Activated naive CD4-positive, alpha-beta T cell treated with anti-CD3 and anti-CD28 coated beads, Interleukin-2, amount 10 ng/mL, durations not matched to agents 5 hours and 36 hours (primary cell): ENCODE measurements around the gene ZNF883. TPM values are rescaled to one million over a fixed set of nuclear protein-coding genes. Genes with fewer than 3 reads are reported as not detected.

Experiments used
- total RNA-seq, 2 experiments: library from RNA; stranded (reverse); gene quantifications; one replicate each; pipeline ENCODE4 v1.2.3, GENCODE V29; 2021

ZNF883 gene
- total RNA-seq, result under 1 TPM; 0.55 to 0.60 TPM

DNA sequence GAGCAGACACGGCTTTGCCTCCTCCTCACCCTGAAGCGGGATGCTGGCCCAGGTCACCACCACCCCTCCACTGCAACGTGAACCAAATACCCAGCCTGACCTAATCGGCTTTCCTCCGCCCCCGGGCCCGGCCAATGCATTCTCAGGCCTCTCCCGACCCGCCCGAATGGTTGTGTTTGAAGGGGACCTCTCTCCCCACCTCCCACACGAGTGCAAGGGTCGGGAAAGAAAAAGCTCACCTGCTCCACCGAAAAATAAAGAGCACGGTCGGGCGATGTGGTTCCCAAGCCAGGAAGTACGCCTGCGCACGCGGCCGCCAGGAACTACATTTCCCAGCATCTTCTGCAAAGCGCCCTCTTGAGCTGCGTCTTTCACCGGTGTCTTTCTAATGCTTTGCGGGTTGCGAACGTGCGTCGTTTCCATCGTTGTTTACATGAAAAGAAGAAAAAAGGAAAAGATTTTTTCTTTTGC is at the start of gene ZNF883:
Gene ZNF883, minus strand, starts transcription at position 282 of the 471 bp plus-strand sequence.

DNA sequence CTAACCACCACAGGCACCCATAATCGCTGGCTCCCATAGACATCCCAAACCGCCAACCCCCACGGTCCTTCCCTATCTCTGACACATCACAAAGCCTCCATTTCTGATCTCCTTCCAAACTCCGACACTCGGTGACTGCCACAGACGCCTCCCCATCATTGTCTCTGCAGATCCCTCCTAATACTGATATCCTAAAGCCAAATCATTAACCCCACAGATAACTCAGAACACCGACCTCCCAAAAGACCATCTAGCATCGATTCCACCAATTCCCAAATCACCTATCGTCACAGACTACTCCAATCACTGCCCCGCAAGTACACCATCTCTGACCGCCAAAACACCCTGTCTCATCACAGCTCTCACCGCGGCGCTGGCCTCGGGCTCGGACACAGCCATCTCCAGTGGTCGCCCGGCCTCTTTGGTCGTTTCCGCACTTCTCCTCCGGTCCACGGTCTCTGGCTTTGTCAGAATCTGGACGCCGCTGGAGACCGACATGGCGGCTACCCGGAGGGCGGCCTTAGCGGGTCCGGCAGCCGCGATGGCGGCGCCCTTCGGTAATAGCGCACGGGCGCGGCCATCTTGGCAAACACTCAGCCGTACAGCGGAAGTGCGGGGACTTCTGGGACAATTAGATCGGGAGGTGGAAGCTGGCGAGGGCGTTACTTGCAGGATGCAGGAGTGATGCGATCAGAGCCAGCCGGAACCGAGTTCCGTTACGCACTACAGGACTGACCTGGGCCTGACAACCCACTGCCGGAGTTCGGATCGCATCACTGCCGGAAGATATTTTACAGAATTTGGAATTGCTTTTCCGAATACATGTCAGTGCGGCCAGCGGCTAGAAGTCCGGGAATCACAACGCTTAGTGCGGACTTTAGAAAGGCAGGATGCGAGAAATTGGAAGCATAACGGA is 44.5 kb upstream of the ZNF883 start, which contains the start of gene ZFP37:
Gene ZFP37, minus strand, starts transcription at position 534 of the 916 bp plus-strand sequence. Its CDS starts 36 bp downstream, at position 498.

Other genes with a start within 250 kb of the ZNF883 start
- gene SLC46A2, start 121.3 kb downstream of the ZNF883 start, total RNA-seq, result not detected
- under 1 TPM; 0.87 to 0.98 TPM for gene ZFP37, start 44.5 kb upstream of the ZNF883 start, total RNA-seq
- 1 to 10 TPM; 3.4 to 3.5 TPM for gene SLC31A2, start 138.8 kb upstream of the ZNF883 start, total RNA-seq
- 10 to 100 TPM; 34.7 to 35.4 TPM for gene FKBP15, start 209.1 kb upstream of the ZNF883 start, total RNA-seq
- 1 to 10 TPM; 7.7 to 7.8 TPM for gene SLC31A1, start 209.4 kb upstream of the ZNF883 start, total RNA-seq